ENCODE results near the gene SOCS6.
"Not testable (repeated sequence)": the region's sequence is repeated elsewhere in the genome, so short reads cannot be mapped to it uniquely, and the experiment has no call there.

GRCh38 chr18:70358105-70358406, 69.2 kb downstream of the SOCS6 start:
- not testable (repeated sequence) for TF ChIP-seq ZNF8 (CRISPR knock-in tag; IDR thresholded peaks at IDR 0.05); ZC3H10 (CRISPR knock-in tag; IDR thresholded peaks at IDR 0.05); ZNF70 (CRISPR knock-in tag; IDR thresholded peaks at IDR 0.05); CSDC2 (CRISPR knock-in tag; IDR thresholded peaks at IDR 0.05); ISL1 (CRISPR knock-in tag; IDR thresholded peaks at IDR 0.05); GLIS3 (CRISPR knock-in tag; IDR thresholded peaks at IDR 0.05); ZFP3 (CRISPR knock-in tag; IDR thresholded peaks at IDR 0.05); SNAI2 (CRISPR knock-in tag; IDR thresholded peaks at IDR 0.05); RARB (CRISPR knock-in tag; IDR thresholded peaks at IDR 0.05); TCF4 (CRISPR knock-in tag; IDR thresholded peaks at IDR 0.05; ENCODE audit: borderline replicate concordance); BACH2 (CRISPR knock-in tag; IDR thresholded peaks at IDR 0.05; ENCODE audit: borderline replicate concordance)
- TF ChIP-seq, protein P1, sequence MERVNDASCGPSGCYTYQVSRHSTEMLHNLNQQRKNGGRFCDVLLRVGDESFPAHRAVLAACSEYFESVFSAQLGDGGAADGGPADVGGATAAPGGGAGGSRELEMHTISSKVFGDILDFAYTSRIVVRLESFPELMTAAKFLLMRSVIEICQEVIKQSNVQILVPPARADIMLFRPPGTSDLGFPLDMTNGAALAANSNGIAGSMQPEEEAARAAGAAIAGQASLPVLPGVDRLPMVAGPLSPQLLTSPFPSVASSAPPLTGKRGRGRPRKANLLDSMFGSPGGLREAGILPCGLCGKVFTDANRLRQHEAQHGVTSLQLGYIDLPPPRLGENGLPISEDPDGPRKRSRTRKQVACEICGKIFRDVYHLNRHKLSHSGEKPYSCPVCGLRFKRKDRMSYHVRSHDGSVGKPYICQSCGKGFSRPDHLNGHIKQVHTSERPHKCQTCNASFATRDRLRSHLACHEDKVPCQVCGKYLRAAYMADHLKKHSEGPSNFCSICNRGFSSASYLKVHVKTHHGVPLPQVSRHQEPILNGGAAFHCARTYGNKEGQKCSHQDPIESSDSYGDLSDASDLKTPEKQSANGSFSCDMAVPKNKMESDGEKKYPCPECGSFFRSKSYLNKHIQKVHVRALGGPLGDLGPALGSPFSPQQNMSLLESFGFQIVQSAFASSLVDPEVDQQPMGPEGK (CRISPR knock-in tag; IDR thresholded peaks at IDR 0.05; ENCODE audit: borderline replicate concordance), result not testable (repeated sequence)
- TF ChIP-seq, protein P2, sequence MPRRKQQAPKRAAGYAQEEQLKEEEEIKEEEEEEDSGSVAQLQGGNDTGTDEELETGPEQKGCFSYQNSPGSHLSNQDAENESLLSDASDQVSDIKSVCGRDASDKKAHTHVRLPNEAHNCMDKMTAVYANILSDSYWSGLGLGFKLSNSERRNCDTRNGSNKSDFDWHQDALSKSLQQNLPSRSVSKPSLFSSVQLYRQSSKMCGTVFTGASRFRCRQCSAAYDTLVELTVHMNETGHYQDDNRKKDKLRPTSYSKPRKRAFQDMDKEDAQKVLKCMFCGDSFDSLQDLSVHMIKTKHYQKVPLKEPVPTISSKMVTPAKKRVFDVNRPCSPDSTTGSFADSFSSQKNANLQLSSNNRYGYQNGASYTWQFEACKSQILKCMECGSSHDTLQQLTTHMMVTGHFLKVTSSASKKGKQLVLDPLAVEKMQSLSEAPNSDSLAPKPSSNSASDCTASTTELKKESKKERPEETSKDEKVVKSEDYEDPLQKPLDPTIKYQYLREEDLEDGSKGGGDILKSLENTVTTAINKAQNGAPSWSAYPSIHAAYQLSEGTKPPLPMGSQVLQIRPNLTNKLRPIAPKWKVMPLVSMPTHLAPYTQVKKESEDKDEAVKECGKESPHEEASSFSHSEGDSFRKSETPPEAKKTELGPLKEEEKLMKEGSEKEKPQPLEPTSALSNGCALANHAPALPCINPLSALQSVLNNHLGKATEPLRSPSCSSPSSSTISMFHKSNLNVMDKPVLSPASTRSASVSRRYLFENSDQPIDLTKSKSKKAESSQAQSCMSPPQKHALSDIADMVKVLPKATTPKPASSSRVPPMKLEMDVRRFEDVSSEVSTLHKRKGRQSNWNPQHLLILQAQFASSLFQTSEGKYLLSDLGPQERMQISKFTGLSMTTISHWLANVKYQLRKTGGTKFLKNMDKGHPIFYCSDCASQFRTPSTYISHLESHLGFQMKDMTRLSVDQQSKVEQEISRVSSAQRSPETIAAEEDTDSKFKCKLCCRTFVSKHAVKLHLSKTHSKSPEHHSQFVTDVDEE (CRISPR knock-in tag; IDR thresholded peaks at IDR 0.05), result not testable (repeated sequence)

All from SK-N-SH treated with all-trans-retinoic acid at 6 μM for 48 hours (cell line).